ENCODE data around the gene AOC3.
"Not testable (repeated sequence)": the region's sequence is repeated elsewhere in the genome, so short reads cannot be mapped to it uniquely, and the experiment has no call there.

The AOC3 gene

DNA sequence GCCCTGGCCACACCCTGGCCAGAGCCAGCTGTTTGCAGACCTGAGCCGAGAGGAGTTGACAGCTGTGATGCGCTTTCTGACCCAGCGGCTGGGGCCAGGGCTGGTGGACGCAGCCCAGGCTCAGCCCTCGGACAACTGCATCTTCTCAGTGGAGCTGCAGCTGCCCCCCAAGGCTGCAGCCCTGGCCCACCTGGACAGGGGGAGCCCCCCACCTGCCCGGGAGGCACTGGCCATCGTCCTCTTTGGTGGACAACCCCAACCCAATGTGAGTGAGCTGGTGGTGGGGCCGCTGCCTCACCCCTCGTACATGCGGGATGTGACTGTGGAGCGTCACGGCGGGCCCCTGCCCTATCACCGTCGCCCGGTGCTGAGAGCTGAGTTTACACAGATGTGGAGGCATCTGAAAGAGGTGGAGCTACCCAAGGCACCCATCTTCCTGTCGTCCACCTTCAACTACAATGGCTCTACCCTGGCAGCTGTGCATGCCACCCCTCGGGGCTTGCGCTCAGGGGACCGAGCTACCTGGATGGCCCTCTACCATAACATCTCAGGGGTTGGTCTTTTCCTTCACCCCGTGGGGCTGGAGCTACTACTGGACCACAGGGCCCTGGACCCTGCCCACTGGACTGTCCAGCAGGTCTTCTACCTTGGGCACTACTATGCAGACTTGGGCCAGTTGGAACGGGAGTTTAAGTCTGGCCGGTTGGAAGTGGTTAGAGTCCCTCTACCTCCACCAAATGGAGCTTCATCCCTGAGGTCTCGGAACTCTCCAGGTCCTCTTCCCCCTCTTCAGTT, 6.0 kb upstream of the AOC3 start:
- DNase-seq = no peak

GRCh38 chr17:42845556-42845917, 5.5 kb upstream of the AOC3 start:
- DNase-seq = no peak

GRCh38 chr17:42845918-42846593, 4.9 kb upstream of the AOC3 start:
- no peak for DNase-seq

GRCh38 chr17:42846594-42847280, 4.3 kb upstream of the AOC3 start:
- DNase-seq = no peak

DNA sequence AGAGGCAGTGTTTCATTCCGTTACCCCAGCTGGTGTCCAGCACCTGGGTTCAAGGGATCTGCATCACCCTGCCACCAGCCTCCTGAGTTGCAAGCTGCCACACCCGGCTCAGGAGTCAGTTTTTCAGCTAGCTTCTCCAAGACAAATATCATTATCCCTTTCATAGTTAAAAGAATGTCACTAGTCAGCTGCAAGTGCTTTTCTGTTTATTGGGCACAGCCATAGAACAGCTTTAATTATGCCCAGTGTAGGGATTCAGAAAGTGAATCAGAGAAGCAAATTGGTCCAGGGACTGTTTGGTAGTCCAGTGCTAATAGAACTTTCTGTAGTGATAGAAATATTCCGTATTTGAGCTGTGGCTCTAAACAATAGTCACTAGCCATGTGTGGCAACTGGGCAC, 2.9 kb upstream of the AOC3 start:
- DNase-seq = no peak

GRCh38 chr17:42849031-42849430, 2.0 kb upstream of the AOC3 start:
- DNase-seq = no peak

GRCh38 chr17:42849451-42850181, 1.4 kb upstream of the AOC3 start:
- no peak for DNase-seq

DNA sequence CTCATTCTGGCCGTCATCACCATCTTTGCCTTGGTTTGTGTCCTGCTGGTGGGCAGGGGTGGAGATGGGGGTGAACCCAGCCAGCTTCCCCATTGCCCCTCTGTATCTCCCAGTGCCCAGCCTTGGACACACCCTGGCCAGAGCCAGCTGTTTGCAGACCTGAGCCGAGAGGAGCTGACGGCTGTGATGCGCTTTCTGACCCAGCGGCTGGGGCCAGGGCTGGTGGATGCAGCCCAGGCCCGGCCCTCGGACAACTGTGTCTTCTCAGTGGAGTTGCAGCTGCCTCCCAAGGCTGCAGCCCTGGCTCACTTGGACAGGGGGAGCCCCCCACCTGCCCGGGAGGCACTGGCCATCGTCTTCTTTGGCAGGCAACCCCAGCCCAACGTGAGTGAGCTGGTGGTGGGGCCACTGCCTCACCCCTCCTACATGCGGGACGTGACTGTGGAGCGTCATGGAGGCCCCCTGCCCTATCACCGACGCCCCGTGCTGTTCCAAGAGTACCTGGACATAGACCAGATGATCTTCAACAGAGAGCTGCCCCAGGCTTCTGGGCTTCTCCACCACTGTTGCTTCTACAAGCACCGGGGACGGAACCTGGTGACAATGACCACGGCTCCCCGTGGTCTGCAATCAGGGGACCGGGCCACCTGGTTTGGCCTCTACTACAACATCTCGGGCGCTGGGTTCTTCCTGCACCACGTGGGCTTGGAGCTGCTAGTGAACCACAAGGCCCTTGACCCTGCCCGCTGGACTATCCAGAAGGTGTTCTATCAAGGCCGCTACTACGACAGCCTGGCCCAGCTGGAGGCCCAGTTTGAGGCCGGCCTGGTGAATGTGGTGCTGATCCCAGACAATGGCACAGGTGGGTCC, 607 bp downstream of the AOC3 start:
- not testable (repeated sequence) for DNase-seq

GRCh38 chr17:42852351-42852750, 1.4 kb downstream of the AOC3 start:
- DNase-seq = no peak

DNA sequence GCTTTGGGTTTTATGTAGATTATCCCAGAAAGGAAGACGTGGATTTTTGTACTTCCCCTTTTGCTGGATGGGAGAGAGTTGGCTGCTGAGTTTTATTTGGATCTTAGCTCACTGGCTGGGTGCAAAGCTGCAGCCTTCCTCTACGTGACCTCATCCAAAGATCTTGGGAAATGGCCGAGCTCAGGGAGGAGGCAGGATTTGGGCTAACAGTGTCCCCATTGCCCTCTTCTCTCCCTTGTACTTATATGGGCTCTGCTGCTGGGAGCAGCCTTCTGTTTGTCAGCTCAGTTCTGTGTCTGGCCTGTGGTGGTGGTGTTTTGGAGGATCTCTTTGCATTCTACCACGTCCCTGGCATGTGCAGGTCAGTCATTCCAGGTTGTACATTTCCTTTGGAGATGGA, 2.0 kb downstream of the AOC3 start:
- no peak for DNase-seq

GRCh38 chr17:42853597-42853967, 2.6 kb downstream of the AOC3 start:
- DNase-seq = no peak

DNA sequence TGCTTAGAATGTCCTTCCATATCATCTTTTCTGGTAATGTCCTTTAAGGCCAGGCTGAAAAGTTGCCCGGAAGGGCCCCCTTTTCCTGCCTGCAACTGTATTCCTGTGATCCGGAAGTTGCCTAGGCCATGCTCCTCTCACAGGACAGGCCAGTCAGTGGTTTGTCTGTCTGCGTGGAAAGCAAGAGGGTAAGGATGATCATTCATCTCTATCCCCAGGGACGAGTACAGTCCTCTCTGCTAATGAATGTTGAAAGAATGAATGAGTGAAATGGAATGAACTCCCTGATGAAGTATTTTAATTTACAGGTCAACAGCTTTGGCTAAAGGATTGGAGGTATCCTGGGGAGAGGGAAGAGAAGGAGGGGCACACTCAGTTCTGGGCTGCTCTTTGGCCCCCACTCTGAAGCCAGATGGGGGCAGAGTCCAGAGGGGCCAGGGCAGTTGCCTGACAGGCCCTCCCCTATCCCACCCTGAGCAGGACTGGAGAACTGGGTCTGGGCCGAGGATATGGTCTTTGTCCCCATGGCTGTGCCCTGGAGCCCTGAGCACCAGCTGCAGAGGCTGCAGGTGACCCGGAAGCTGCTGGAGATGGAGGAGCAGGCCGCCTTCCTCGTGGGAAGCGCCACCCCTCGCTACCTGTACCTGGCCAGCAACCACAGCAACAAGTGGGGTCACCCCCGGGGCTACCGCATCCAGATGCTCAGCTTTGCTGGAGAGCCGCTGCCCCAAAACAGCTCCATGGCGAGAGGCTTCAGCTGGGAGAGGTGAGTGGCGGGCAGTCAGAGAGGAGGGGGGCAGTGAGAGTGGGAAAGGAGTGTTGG, 3.2 kb downstream of the AOC3 start:
- DNase-seq = no peak

DNA sequence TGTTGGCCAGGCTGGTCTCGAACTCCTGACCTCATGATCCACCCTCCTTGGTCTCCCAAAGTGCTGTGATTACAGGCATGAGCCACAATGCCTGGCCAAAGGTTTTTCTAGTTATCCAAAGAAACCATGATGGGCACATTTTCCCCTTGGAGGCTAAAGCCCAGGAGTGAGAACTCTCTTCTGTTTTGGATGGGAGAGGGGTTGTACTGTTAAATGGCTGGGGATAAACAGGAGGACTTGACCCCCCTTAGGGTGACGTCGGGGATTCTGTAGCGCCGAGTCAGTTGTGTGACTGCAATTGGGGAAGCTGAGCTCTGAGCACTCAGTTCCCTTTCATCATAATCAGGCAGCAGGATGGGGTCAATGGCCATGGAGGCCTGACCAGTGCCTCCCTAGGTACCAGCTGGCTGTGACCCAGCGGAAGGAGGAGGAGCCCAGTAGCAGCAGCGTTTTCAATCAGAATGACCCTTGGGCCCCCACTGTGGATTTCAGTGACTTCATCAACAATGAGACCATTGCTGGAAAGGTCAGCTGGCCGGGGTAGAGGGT, 4.1 kb downstream of the AOC3 start:
- no peak for DNase-seq

DNA sequence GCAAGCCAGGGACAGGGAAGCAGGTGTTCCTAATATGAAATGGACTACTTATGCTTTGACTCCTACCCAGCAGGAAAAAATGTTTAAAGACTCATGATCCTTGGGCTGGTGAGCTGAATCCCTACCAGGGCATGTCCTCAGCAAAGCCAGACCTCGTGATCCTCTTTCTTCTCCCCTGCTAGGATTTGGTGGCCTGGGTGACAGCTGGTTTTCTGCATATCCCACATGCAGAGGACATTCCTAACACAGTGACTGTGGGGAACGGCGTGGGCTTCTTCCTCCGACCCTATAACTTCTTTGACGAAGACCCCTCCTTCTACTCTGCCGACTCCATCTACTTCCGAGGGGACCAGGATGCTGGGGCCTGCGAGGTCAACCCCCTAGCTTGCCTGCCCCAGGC, 5.1 kb downstream of the AOC3 start:
- not testable (repeated sequence) for DNase-seq

DNA sequence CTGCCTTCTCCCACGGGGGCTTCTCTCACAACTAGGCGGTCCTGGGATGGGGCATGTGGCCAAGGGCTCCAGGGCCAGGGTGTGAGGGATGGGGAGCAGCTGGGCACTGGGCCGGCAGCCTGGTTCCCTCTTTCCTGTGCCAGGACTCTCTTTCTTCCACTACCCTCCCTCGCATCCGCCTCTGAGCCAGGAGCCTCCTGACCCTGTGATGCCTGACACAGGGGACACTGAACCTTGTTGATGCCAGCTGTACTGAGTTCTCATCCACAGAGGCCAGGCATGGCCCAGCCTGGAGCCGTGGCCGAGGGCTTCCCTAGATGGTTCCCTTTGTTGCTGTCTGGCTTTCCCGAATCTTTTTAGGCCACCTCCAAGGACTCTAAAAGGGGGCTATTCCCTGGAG, 5.5 kb downstream of the AOC3 start:
- not testable (repeated sequence) for DNase-seq

DNA sequence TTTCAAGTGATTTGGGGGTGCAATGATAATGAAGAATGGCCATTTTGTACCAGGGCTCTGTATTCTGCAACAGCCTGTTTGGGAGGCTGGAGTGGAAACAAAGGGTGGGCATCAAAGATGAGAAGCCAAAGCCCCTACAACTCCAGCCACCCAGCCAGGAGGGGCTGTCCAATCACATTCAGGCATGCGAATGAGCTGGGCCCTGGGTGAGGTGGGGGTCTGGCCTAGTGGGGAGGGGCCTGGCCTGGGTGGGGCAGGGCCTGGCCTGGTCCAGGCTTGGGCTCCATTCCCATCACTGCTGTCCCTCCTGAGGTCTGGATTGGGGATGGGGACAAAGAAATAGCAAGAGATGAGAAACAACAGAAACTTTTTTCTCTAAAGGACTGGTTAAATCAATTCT, 6.4 kb downstream of the AOC3 start:
- no peak for DNase-seq

DNA sequence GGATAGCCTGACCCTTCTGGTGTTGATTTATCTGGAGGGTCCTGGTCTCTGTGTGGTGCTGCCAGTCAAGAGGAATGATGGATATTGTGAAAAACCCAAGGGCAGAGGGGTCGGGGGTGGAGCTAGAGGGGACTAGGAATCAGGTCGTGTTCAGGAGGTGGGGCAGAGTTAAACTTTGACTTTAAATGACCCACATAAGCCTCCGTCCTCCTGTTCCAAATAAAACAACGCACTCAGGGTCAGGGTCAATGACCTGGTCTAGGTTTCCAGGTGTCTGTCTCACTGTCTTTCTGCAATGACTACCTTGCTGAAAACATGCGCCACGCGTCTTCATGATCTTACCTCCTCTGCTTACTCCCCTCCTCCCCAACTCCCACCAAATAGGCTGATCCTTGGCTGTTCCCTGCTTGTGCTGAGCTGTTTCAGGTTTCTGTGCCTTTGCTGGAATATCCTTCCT, 14.7 kb downstream of the AOC3 start:
- no peak for DNase-seq

DNA sequence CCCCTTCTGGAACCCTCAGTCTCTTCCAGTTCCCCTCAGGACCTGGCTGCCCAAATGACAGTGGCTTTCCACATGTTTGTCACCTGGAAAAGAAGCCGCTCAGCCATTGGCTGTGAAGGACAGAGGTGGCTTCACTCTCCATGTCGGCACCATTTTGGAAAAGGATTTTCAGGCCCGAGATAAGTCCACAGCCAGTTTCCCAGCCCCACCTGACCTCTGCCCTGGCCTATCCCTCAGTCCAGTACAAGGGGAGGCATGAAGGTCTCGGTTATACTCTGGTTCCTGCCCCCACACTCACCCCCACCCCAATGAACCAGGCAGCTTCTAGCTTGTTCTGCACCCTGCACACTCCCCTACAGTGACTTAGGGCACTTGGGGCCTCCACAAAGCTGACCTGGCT, 15.2 kb downstream of the AOC3 start:
- no peak for DNase-seq

- DNase-seq = no peak
Measured at GRCh38 chr17:42866631-42867575, 15.9 kb downstream of the AOC3 start.

GRCh38 chr17:42867694-42868261, 16.8 kb downstream of the AOC3 start:
- not testable (repeated sequence) for DNase-seq

All from DMS 273 treated with DMSO at 0.1 percent for 48 hours (cell line).